ENCODE data around the gene PRM3. TPM values are rescaled to one million over a fixed set of nuclear protein-coding genes. Genes with fewer than 3 reads are reported as not detected.

The PRM3 gene
- polyA plus RNA-seq, 2 of the 4 experiments (the other 2 are of a cell fraction), result not detected

DNA sequence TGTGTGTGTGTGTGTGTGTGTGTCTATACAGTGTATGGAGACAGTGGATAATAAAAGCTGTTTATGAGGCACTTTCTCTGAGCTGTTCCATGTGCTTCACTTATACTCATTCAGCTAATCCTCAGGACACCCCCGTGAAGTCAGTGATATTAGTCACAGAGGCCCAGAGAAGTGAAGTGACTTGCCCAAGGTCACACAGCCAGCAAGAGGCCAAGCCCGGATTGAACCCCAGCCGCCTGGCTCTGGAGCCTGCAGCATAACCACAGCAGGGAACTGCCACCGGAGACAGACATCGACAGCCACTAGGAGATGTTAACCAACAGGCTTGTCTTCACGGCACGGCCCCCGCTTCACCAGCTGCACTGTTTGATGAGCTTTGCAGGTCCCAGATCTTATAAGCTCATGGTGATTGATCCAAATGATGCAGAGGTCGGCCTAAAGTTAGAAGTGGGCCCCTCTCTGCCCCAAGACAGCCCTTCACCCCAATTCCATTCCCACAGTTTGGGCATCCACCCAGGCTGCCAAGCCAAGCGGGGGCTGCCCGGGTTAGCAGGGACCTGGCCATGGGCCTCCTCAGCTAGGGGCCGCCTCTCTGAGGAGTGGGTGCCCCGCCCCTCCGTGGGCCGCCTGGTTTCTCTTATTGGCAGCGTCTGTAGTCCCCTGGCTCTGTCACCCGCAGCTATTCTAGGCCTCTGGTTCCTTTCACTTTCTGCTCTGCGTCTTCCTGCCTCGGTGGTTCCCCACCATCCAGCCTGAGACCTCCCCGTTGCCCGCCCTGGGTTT, 48.3 kb downstream of the PRM3 start:
- POLR2A ChIA-PET, result no interaction called here
- CTCF ChIA-PET, result no interaction called here
- TF ChIP-seq MYC (IDR thresholded peaks at IDR 0.05; ENCODE audit: borderline replicate concordance, low read length) (no peak), SREBF2 (IDR thresholded peaks at IDR 0.05) (no peak), RAD21 (conservative IDR thresholded peaks at IDR 0.05 in 1 of 2, IDR thresholded peaks at IDR 0.05 in 1 of 2) (no peak), FOSB (CRISPR knock-in tag; IDR thresholded peaks at IDR 0.05) (no peak), KDM1A (IDR thresholded peaks at IDR 0.05; ENCODE audit: low read depth) (no peak), EHF (CRISPR knock-in tag; IDR thresholded peaks at IDR 0.05) (no peak), MAZ (IDR thresholded peaks at IDR 0.05; ENCODE audit: borderline replicate concordance, low read depth, low read length) (no peak), REST (IDR thresholded peaks at IDR 0.05) (no peak), CHD4 (IDR thresholded peaks at IDR 0.05; ENCODE audit: borderline replicate concordance) (no peak), KDM5A (IDR thresholded peaks at IDR 0.05) (no peak), JUN (IDR thresholded peaks at IDR 0.05) (no peak), ESRRA (IDR thresholded peaks at IDR 0.05; ENCODE audit: borderline replicate concordance, low read length) (no peak), CHD2 (IDR thresholded peaks at IDR 0.05; ENCODE audit: low read length, partially characterized antibody) (no peak), POLR2AphosphoS2 (conservative IDR thresholded peaks at IDR 0.05; ENCODE audit: low read length) (no peak)
- TF ChIP-seq, protein P1, sequence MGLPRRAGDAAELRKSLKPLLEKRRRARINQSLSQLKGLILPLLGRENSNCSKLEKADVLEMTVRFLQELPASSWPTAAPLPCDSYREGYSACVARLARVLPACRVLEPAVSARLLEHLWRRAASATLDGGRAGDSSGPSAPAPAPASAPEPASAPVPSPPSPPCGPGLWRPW (IDR thresholded peaks at IDR 0.05), result no peak
- TF ChIP-seq, protein P2, sequence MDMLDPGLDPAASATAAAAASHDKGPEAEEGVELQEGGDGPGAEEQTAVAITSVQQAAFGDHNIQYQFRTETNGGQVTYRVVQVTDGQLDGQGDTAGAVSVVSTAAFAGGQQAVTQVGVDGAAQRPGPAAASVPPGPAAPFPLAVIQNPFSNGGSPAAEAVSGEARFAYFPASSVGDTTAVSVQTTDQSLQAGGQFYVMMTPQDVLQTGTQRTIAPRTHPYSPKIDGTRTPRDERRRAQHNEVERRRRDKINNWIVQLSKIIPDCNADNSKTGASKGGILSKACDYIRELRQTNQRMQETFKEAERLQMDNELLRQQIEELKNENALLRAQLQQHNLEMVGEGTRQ (IDR thresholded peaks at IDR 0.05), result no peak
- no peaks in the 10 kb centered on the region for H3K9me3 ChIP-seq
- no peak for DNase-seq (ENCODE audit: low read depth in 1 of 2, low spot score in 1 of 2)
- peak overlapping the region in 1 of 2 experiments; percentile 28; a peak in 1 of 6 replicates for H3K27ac ChIP-seq
- no peak for FAIRE-seq
- ATAC-seq, result no peak
- WGBS (ENCODE audit: missing lambda C conversion rate), result 76% methylated on average over 21 of the region's 21 CpGs
- H3K4me1 ChIP-seq, result no peaks in the 10 kb centered on the region
- no peak overlapping the region for H3K4me3 ChIP-seq
- no peak overlapping the region for H3K4me2 ChIP-seq

- DNase-seq (ENCODE audit: low read depth in 1 of 2, low spot score in 1 of 2), result no peak
- Histone ChIP-seq H3K4me1 (no peaks in the 10 kb centered on the region), H3K27ac (peak overlapping the region in 1 of 2 experiments; percentile 28; a peak in 1 of 6 replicates), H3K9me3 (peaks cover 2% of the 10 kb centered on the region; the same call in 1 of the 3 replicates), H3K4me3 (no peak overlapping the region), H3K4me2 (no peak overlapping the region)
- peak; percentile 35 to 38; a peak in 4 of 6 replicates for ATAC-seq
- POLR2A ChIA-PET, result no interaction called here
- FAIRE-seq, result no peak
- 80% methylated on average over 17 of the region's 24 CpGs for WGBS (ENCODE audit: missing lambda C conversion rate)
- no peak for TF ChIP-seq CBX8 (IDR thresholded peaks at IDR 0.05)
- no peak for TF ChIP-seq RCOR1 (IDR thresholded peaks at IDR 0.05; ENCODE audit: low read depth, low read length)
- no peak for TF ChIP-seq MAZ (IDR thresholded peaks at IDR 0.05; ENCODE audit: borderline replicate concordance, low read depth, low read length)
- no peak for TF ChIP-seq ZFP36 (IDR thresholded peaks at IDR 0.05; ENCODE audit: borderline replicate concordance, partially characterized antibody)
- no peak for TF ChIP-seq MAFK (IDR thresholded peaks at IDR 0.05; ENCODE audit: partially characterized antibody)
- no peak for TF ChIP-seq ZC3H11A (IDR thresholded peaks at IDR 0.05)
- no peak for TF ChIP-seq HMGXB4 (CRISPR knock-in tag; IDR thresholded peaks at IDR 0.05; ENCODE audit: borderline replicate concordance)
- no peak for TF ChIP-seq FOSB (CRISPR knock-in tag; IDR thresholded peaks at IDR 0.05)
- no peak for TF ChIP-seq JUNB (IDR thresholded peaks at IDR 0.05)
- TF ChIP-seq CEBPB (IDR thresholded peaks at IDR 0.05), result no peak
- no peak for TF ChIP-seq KDM5A (IDR thresholded peaks at IDR 0.05)
- no peak for TF ChIP-seq MYC (IDR thresholded peaks at IDR 0.05; ENCODE audit: borderline replicate concordance, low read length)
- CTCF ChIA-PET, result no interaction called here
These were observed 49.1 kb downstream of the PRM3 start for GRCh38 chr16:11224096-11224893.

Measured in A549 (cell line).